ENCODE results near the gene IQGAP2. TPM values are rescaled to one million over a fixed set of nuclear protein-coding genes. Genes with fewer than 3 reads are reported as not detected.
A peak's percentile ranks its signal among the peaks of the same experiment; 100 is the strongest.

IQGAP2 gene
- total and polyA plus RNA-seq, 2 of the 8 experiments (the other 6 are each of a cell fraction or from before 2014, with no cell fraction given): 19.7 to 66.0 TPM

DNA sequence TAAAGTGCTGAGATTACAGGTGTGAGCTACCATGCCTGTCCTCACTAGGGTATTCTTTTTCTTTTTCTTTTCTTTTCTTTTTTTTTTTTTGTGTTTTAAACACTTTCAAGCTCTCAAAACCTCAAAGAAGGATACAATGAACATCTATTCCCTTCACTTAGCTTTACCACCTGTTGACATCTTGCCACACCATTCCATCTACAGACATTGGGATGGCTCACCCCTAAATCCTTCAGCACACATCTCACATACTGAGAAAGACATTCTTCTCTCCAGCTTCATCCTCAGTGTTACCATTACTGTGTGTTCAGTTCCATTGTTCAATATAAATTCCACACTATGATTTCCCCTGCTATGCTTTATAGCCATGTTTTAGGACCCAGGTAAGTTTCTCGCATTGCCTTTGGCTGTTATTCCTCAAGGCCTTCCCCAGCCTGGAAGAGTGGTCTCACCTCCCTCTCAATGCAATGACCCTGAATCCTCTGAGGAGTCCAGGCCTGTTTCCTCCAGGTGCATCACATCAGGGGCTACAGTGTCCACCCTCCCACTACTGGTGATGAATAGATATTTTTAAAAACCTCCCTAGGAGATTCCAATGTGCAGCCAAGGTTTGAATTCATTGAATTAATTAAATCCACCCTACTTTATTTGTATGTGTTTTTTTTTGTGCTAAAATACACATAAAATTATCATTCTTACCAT is 16.7 kb downstream of the IQGAP2 start:
- Histone ChIP-seq H3K4me3 (ENCODE audit: extremely low read depth in 1 of 4, insufficient read depth in 2 of 4, low read depth in 3 of 4, low read length in 4 of 4) (no peak overlapping the region), H2AFZ (ENCODE audit: low read length) (no peak overlapping the region), H3K4me1 (replicated peaks in 1 of 4; ENCODE audit: control insufficient read depth in 3 of 4, insufficient read depth in 4 of 4, low read length in 3 of 4) (peaks cover 1 to 7% (median 3%) of the 10 kb centered on the region in 4 experiments; a peak in 6 of 7 replicates), H4K5ac (ENCODE audit: insufficient read length, low read depth, low read length) (no peak overlapping the region), H3K23me2 (ENCODE audit: low read depth, low read length) (no peaks in the 10 kb centered on the region), H3K9ac (replicated peaks in 1 of 4; ENCODE audit: extremely low read depth in 1 of 4, low read depth in 3 of 4, low read length in 3 of 4) (no peak overlapping the region; a peak in 1 of 7 replicates), H3K27me3 (replicated peaks in 1 of 4; ENCODE audit: control insufficient read depth in 3 of 4, extremely low read depth in 1 of 4, insufficient read depth in 3 of 4, low read length in 3 of 4) (no peaks in the 10 kb centered on the region), H2AK5ac (ENCODE audit: low read depth, low read length) (no peak overlapping the region), H3K4ac (replicated peaks; ENCODE audit: insufficient read length, low read depth, low read length) (no peak overlapping the region), H3K79me2 (ENCODE audit: control insufficient read depth in 1 of 2, insufficient read depth in 2 of 2, low read length in 2 of 2) (peaks cover 0 to 72% of the 10 kb centered on the region in 2 experiments; a peak in 2 of 4 replicates), H2BK5ac (ENCODE audit: low read depth, low read length) (no peak overlapping the region), H3K23ac (ENCODE audit: insufficient read length) (no peak overlapping the region), H3K4me2 (ENCODE audit: insufficient read depth in 1 of 2, low read depth in 2 of 2, low read length in 2 of 2) (no peak overlapping the region), H3K79me1 (ENCODE audit: low read depth, low read length) (peaks cover 2% of the 10 kb centered on the region), H4K20me1 (replicated peaks in 1 of 2; ENCODE audit: control insufficient read depth in 1 of 2, insufficient read depth in 2 of 2, low read length in 2 of 2) (no peaks in the 10 kb centered on the region), H4K8ac (ENCODE audit: extremely low read depth, insufficient read depth, low read length) (no peak overlapping the region), H3K36me3 (ENCODE audit: control insufficient read depth in 2 of 4, insufficient read depth in 4 of 4, low read length in 3 of 4) (no peaks in the 10 kb centered on the region), H4K91ac (replicated peaks; ENCODE audit: insufficient read length, low read length) (peak overlapping the region; percentile 69), H2BK15ac (ENCODE audit: low read length) (0 out of 2 replicates have a peak overlapping the region, but pooled peaks have one; percentile 13), H3K27ac (ENCODE audit: low read depth, low read length) (no peak overlapping the region), H3K18ac (ENCODE audit: extremely low read depth, low read length) (no peak overlapping the region), H3K14ac (ENCODE audit: insufficient read length) (peak overlapping the region; percentile 43), H2BK120ac (replicated peaks; ENCODE audit: low read depth, low read length) (no peak overlapping the region), H2BK20ac (ENCODE audit: low read length) (0 out of 2 replicates have a peak overlapping the region, but pooled peaks have one; percentile 34), H3K9me3 (ENCODE audit: insufficient read depth in 2 of 2, low read depth in 1 of 2, low read length in 1 of 2) (no peaks in the 10 kb centered on the region), H2BK12ac (ENCODE audit: low read depth, low read length) (no peak overlapping the region), H3K56ac (replicated peaks; ENCODE audit: insufficient read length, low read depth, low read length) (no peak overlapping the region)
- WGBS, 2 experiments (ENCODE audit: extremely low coverage in 1 of 2, insufficient coverage in 1 of 2, insufficient read length in 1 of 2, insufficient replicate concordance in 2 of 2, low coverage in 1 of 2, low lambda C conversion rate in 2 of 2, missing lambda C conversion rate in 1 of 2): 82% methylated on average over 1 of the region's 1 CpG; no CpG with 5 or more reads in 1 of the 2 experiments
- CTCF ChIA-PET (ENCODE audit: partially characterized antibody): interaction anchor here (0.9 to 1.4 kb wide), 3 partner anchors 12 to 81 kb away, joined by 3 to 5 read pairs (median 3); no protein-coding TSS in a partner anchor
- POLR2A ChIA-PET (ENCODE audit: partially characterized antibody): interaction anchor here (1.4 kb wide), 1 partner anchor 16 kb away, joined by 5 read pairs; the partner anchor contains the start of gene IQGAP2
- FAIRE-seq (no peak), DNase-seq (ENCODE audit: low read depth in 1 of 2, low spot score in 2 of 2) (no peak)
- TF ChIP-seq POU5F1 (IDR thresholded peaks at IDR 0.05; ENCODE audit: low read depth, low read length) (no peak), RBBP5 (IDR thresholded peaks at IDR 0.05; ENCODE audit: borderline replicate concordance, low read depth, low read length) (no peak), MAFK (IDR thresholded peaks at IDR 0.05; ENCODE audit: low read depth, low read length) (no peak), NANOG (IDR thresholded peaks at IDR 0.05; ENCODE audit: insufficient read depth, low read depth, low read length, poor library complexity, severe bottlenecking) (no peak), SIN3A (conservative IDR thresholded peaks at IDR 0.05 in 1 of 2, IDR thresholded peaks at IDR 0.05 in 1 of 2; ENCODE audit: low read depth in 1 of 2, low read length in 2 of 2) (no peak), RFX5 (IDR thresholded peaks at IDR 0.05; ENCODE audit: borderline replicate concordance, low read depth, low read length) (no peak), NRF1 (IDR thresholded peaks at IDR 0.05; ENCODE audit: low read depth, low read length) (no peak)
- TF ChIP-seq, protein P1, sequence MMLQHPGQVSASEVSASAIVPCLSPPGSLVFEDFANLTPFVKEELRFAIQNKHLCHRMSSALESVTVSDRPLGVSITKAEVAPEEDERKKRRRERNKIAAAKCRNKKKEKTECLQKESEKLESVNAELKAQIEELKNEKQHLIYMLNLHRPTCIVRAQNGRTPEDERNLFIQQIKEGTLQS (IDR thresholded peaks at IDR 0.05; ENCODE audit: insufficient read depth, low read depth, low read length): no peak
- TF ChIP-seq, protein P2, sequence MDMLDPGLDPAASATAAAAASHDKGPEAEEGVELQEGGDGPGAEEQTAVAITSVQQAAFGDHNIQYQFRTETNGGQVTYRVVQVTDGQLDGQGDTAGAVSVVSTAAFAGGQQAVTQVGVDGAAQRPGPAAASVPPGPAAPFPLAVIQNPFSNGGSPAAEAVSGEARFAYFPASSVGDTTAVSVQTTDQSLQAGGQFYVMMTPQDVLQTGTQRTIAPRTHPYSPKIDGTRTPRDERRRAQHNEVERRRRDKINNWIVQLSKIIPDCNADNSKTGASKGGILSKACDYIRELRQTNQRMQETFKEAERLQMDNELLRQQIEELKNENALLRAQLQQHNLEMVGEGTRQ (IDR thresholded peaks at IDR 0.05; ENCODE audit: low read length): no peak

Measured in H1 (cell line).